Stimulated activated naive CD4-positive, alpha-beta T cell (primary cell): ENCODE measurements around the gene KRTAP12-2.
A peak's percentile ranks its signal among the peaks of the same experiment; 100 is the strongest.

Source experiments
- DNase-seq, 6 experiments: peaks; one replicate each; lab custom pipeline; 2025; lab: John Stamatoyannopoulos, UW

Gene KRTAP12-2

DNA sequence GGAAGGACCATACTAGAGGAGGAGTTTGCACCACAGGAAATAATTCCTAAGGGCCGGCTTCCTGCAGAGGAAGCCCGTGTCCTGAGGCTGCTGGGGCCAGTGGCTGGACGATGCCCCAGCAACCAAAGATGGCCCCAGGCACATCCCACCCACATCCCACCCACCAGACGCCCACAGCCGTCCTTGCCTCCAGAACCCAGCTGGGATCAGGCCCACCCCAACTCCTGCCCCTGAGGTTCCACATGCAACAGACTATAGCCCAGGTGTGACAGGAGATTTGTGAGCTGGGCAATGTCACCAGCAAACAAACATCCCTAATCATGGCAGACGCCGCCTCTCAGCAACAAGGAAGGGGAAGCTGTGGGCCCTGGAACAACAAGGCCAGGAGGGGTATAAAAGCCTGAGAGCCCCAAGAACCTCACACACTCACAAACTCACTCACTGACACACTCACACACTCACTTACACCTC lies 40.0 kb downstream of the KRTAP12-2 start, which contains the start of gene KRTAP10-9:
Gene KRTAP10-9 (plus strand): TSS at position 421 of the 471 bp plus-strand sequence. CDS start 79 bp downstream, outside the sequence.
- no peak for DNase-seq

DNA sequence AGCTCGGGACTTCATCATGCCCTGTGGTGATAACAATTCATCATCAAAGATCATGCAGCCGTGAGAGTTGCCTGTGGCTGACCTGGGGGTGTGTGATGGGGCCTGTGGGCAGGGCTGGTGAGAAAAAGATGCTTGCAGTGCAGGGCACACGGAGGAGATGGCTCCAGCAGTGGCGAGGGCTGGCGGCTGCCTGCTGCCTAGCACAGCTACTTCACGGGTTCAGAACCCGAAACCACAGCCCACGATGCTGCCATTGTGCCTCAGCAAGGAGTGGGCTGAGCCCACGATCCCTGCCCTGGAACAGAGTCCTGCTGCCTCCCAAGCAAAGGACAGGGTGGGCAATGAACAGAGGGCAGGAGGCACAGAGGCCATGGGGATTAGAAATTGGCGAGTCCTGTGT lies 40.5 kb downstream of the KRTAP12-2 start:
- DNase-seq, result no peak

- DNase-seq, result no peak
These were observed 41.0 kb downstream of the KRTAP12-2 start for GRCh38 chr21:44625756-44626155.

GRCh38 chr21:44623575-44623974 lies 43.2 kb downstream of the KRTAP12-2 start:
- DNase-seq, result no peak

GRCh38 chr21:44619886-44620285 lies 46.8 kb downstream of the KRTAP12-2 start:
- DNase-seq, result no peak

GRCh38 chr21:44618909-44619308 lies 47.8 kb downstream of the KRTAP12-2 start:
- DNase-seq, result peak; percentile 20 to 79 (median 55)

DNA sequence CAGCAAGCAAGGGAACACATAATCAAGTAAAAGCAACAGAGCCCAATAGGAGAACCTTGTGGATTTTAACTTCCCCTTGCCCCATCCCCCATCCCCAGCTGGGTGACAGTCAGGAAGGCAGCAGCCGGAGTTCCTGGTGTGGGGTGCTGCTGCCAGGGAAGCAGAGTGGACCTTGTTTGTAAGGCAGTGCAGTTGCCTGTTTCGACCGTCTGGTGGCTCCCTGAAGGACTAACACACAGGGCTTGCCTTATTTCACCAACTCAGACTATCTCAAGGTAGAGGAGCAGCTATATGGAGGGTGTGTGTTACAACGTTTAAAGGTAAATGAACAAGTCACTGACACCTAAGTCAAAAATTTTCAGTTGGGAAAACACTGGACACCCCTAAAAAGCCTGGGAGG lies 48.2 kb downstream of the KRTAP12-2 start:
- no peak for DNase-seq

DNA sequence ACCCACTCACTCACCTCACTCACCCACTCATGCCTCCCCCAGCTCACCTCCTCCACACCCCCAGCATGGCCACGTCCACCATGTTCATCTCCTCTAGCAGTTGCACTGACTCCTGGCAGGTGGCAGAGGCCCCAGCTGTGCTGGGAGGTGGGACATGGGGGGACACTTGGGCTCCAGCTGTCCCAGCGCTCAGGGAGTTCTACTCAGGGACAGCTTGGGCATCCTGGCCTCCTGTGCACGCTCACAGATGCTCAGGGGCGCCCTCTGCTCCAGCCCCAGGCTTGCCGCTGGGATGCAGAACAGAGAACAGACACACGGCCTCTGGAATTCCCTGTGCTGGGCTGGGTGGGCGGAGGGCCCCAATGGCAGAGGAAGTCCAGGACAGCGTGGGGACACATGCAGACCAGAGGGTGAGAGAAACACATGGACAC lies 49.6 kb downstream of the KRTAP12-2 start:
- DNase-seq, result no peak

DNA sequence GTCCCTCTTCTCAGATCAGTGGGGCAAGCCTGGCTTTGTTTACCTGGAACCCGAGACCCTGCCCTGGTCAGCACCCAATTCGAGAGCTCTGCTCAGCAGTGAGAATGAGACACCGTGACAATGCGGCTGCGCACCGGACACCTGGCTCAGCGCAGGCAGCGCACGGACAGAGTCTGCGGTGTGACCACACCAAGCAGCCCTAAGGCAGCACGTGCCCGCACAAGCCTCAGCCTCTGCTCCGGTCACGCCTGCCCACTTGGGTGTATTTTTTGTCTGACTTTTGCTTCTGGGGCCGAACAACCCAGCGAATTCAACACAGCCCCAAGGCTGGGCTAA lies 50.2 kb downstream of the KRTAP12-2 start:
- DNase-seq, result no peak
